SK-N-MC (cell line): ENCODE measurements around the gene PSMD1.

ENCODE experiments used
- EZH2 ChIP-seq: fragments of 200-600 bp; sonication (generic); IDR thresholded peaks from one replicate; pipeline ENCODE4 v1.6.1; 2017; ENCODE audit warnings: antibody characterized with exemption
- FOXP2 ChIP-seq: optimal IDR thresholded peaks from 2 replicates; pipeline ENCODE3; 2011; ENCODE audit warnings: mild to moderate bottlenecking, moderate library complexity; ENCODE audit not compliant: insufficient read depth; ENCODE audit errors: extremely low read length, control extremely low read depth
- POLR2AphosphoS5 ChIP-seq: IDR thresholded peaks from 2 replicates; pipeline ENCODE4 v1.6.1; 2012; ENCODE audit warnings: mild to moderate bottlenecking, low read depth, low read length, borderline replicate concordance

DNA sequence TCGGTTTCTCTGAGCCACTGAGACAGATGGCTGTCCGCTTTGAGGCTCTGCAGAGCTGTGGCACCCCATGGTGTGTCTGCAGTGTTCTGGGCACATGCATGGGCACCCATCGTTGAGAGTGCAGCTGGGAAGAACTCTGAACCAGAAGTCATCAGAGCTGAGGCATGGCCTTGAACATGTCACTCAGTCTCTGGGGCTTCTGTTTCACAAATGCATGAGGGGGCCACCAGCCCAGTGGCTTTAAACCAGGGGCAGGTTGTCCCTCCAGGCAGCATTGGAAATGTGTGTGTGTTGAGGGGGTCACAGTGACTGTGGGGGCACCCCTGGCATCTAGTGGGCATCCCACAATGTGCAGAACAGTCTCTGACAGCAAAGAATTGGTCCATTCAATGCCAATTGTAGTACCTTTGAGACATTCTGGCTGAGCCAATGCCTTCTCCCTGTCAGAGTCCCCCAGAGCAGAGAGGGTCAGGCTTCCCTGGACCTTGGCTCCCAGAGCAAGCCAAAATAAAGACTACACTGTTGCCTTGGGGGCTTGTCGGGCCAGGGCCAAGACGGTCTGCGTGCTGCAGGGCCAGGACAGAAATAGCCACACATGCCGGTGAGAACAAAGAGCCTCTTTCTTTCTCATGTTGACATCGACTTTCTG lies 9.3 kb upstream of the PSMD1 start:
- TF ChIP-seq EZH2 (no peak), FOXP2 (no peak), POLR2AphosphoS5 (no peak)
